Activated B cell treated with CpG ODN at 0.5 μM for 24 hours (primary cell): ENCODE results near the gene GORASP2. TPM values are rescaled to one million over a fixed set of nuclear protein-coding genes. Genes with fewer than 3 reads are reported as not detected.

ENCODE experiments used
- ATAC-seq: fragments of 200-7000 bp; cut with Tn5 transposase; one replicate; pipeline ENCODE4 v1.10.0; 2021; ENCODE audit warnings: low read depth, mild to moderate bottlenecking, moderate library complexity
- CTCF ChIA-PET: fragments of 350-600 bp; sonication (Branson Sonifier 250); formaldehyde crosslinking; loops from one replicate; lab custom pipeline; 2021; ENCODE audit warnings: antibody characterized with exemption; lab: Charles Lee
- POLR2A ChIA-PET: fragments of 350-600 bp; sonication (Branson Sonifier 250); formaldehyde crosslinking; loops from one replicate; lab custom pipeline; 2021; ENCODE audit warnings: antibody characterized with exemption; lab: Charles Lee
- DNase-seq: peaks from one replicate; pipeline ENCODE4 v3.0.0; 2022
- H3K27ac Mint-ChIP-seq: one replicate; pipeline ENCODE4 v1.8.0; 2020; ENCODE audit warnings: mixed read lengths
- H3K27me3 Mint-ChIP-seq: one replicate; pipeline ENCODE4 v1.8.0; 2021; ENCODE audit warnings: mixed read lengths
- H3K36me3 Mint-ChIP-seq: one replicate; pipeline ENCODE4 v1.8.0; 2021; ENCODE audit warnings: low read depth, mixed read lengths
- H3K4me1 Mint-ChIP-seq: one replicate; pipeline ENCODE4 v1.8.0; 2021; ENCODE audit warnings: mixed read lengths
- H3K4me3 Mint-ChIP-seq: one replicate; pipeline ENCODE4 v1.8.0; 2020; ENCODE audit warnings: mild to moderate bottlenecking, mixed read lengths
- H3K9me3 Mint-ChIP-seq: one replicate; pipeline ENCODE4 v1.8.0; 2020; ENCODE audit warnings: mixed read lengths
- intact Hi-C: fragments of 100-400 bp; cut with micrococcal nuclease; formaldehyde crosslinking; loops from one replicate; pipeline ENCODE4 v1.15.1; 2024
- total RNA-seq: library from RNA; stranded (reverse); gene quantifications from 2 replicates; pipeline ENCODE4 v1.2.3, GENCODE V29; 2022
- TF ChIP-seq, protein P1 (sequence below): fragments of 200-600 bp; IDR thresholded peaks from one replicate; pipeline ENCODE4 v1.8.0; 2022; ENCODE audit warnings: antibody characterized with exemption, mild to moderate bottlenecking

Gene GORASP2
- total RNA-seq, 1 donor from 2014 or later, result 60.7 TPM

GRCh38 chr2:170997893-170998597, 69.0 kb downstream of the GORASP2 start:
- DNase-seq (no peak), ATAC-seq (no peak)
- no peak overlapping the region for H3K4me3 Mint-ChIP-seq
- ChIA-PET POLR2A (no interaction called here), CTCF (interaction anchor here (1.2 kb wide), 1 partner anchor 88 kb away, joined by 3 read pairs; no protein-coding TSS in a partner anchor)
- TF ChIP-seq, protein P1, sequence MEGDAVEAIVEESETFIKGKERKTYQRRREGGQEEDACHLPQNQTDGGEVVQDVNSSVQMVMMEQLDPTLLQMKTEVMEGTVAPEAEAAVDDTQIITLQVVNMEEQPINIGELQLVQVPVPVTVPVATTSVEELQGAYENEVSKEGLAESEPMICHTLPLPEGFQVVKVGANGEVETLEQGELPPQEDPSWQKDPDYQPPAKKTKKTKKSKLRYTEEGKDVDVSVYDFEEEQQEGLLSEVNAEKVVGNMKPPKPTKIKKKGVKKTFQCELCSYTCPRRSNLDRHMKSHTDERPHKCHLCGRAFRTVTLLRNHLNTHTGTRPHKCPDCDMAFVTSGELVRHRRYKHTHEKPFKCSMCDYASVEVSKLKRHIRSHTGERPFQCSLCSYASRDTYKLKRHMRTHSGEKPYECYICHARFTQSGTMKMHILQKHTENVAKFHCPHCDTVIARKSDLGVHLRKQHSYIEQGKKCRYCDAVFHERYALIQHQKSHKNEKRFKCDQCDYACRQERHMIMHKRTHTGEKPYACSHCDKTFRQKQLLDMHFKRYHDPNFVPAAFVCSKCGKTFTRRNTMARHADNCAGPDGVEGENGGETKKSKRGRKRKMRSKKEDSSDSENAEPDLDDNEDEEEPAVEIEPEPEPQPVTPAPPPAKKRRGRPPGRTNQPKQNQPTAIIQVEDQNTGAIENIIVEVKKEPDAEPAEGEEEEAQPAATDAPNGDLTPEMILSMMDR, result no peak
- H3K36me3 Mint-ChIP-seq, result peaks cover 70% of the 10 kb centered on the region
- H3K4me1 Mint-ChIP-seq, result no peaks in the 10 kb centered on the region
- H3K27me3 Mint-ChIP-seq, result no peaks in the 10 kb centered on the region
- H3K27ac Mint-ChIP-seq, result no peak overlapping the region
- no peaks in the 10 kb centered on the region for H3K9me3 Mint-ChIP-seq
- intact Hi-C loops, result no loop called here

GRCh38 chr2:170999654-171000053, 70.6 kb downstream of the GORASP2 start:
- peaks cover 70% of the 10 kb centered on the region for H3K36me3 Mint-ChIP-seq
- TF ChIP-seq, protein P1, result no peak

GRCh38 chr2:171004363-171004762, 75.3 kb downstream of the GORASP2 start:
- Mint-ChIP-seq H3K36me3 (peaks cover 80% of the 10 kb centered on the region), H3K27ac (no peak overlapping the region), H3K4me1 (peaks cover 4% of the 10 kb centered on the region), H3K27me3 (no peaks in the 10 kb centered on the region), H3K4me3 (no peak overlapping the region), H3K9me3 (peaks cover 3% of the 10 kb centered on the region)
- CTCF ChIA-PET, result interaction anchor here (0.7 kb wide), 1 partner anchor 152 kb away, joined by 3 read pairs; no protein-coding TSS in a partner anchor
- intact Hi-C loops, result no loop called here
- TF ChIP-seq, protein P1, result no peak
- ATAC-seq (no peak), DNase-seq (no peak)
- POLR2A ChIA-PET, result no interaction called here

More at GRCh38 chr2:170999654-171000053, 70.6 kb downstream of the GORASP2 start:
- CTCF ChIA-PET, result no interaction called here
- POLR2A ChIA-PET, result no interaction called here
- DNase-seq, result no peak
- Mint-ChIP-seq H3K9me3 (peaks cover 3% of the 10 kb centered on the region), H3K27ac (no peak overlapping the region), H3K27me3 (no peaks in the 10 kb centered on the region), H3K4me3 (no peak overlapping the region), H3K4me1 (peaks cover 4% of the 10 kb centered on the region)
- intact Hi-C loops, result no loop called here
- ATAC-seq, result no peak

DNA sequence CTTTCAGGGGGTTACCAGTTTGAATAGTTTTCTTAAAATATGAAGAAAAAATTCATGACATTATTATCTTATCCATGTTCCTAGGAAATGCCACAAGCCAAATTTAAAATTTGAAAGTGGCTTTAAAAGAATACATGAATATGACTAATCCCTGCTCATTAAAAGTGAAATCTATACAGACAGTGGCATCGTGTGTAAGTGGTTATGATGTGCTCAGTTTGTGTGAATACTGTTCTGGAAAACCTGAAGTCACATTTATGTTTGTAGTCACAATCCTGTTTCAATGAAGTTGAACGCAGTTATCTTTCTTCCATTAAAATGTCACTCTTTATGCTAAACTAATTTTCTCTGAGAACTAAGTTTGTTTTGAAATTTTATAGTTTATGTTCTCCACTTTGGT, 75.8 kb downstream of the GORASP2 start:
- ChIA-PET POLR2A (no interaction called here), CTCF (no interaction called here)
- DNase-seq, result no peak
- no peak for ATAC-seq
- H3K36me3 Mint-ChIP-seq, result peaks cover 84% of the 10 kb centered on the region
- TF ChIP-seq, protein P1, result no peak
- no peak overlapping the region for H3K4me3 Mint-ChIP-seq
- H3K4me1 Mint-ChIP-seq, result peaks cover 4% of the 10 kb centered on the region
- intact Hi-C loops, result no loop called here
- H3K27me3 Mint-ChIP-seq, result no peaks in the 10 kb centered on the region
- peaks cover 3% of the 10 kb centered on the region for H3K9me3 Mint-ChIP-seq
- H3K27ac Mint-ChIP-seq, result no peak overlapping the region

DNA sequence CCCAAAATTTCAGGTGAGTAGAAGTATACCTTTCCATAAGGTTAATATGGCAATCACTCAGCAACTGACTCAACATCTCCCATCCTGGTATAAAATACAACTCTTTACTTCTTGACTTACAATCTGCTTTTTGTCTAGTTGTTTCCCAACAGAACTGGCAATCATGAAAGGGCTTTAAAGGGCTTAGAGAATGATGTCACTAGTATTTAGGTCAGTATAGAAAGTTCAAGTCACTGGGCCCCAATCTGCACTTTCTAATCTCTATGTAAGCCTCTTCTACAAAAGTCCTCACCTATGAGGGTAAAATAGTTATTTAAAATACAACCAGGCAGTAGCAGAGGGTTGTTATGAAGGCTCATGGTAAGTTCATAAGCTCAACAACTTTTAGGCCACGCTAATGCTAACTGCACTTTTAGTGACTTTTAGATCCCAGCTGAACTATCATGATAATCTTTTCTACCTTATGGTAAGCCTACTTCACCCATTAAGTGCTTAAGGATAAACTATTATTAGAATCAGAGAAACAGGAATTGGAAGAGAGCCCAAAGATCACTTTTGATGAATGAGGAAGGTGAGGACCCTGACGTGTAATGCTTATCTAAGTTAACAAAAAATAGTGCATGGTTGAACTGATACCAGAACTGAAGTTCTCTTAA, 79.6 kb downstream of the GORASP2 start:
- ATAC-seq (no peak), DNase-seq (no peak)
- no peaks in the 10 kb centered on the region for H3K4me1 Mint-ChIP-seq
- no peaks in the 10 kb centered on the region for H3K27me3 Mint-ChIP-seq
- TF ChIP-seq, protein P1, result no peak
- no peak overlapping the region for H3K27ac Mint-ChIP-seq
- intact Hi-C loops, result no loop called here
- ChIA-PET POLR2A (no interaction called here), CTCF (interaction anchor here (1.4 kb wide), 1 partner anchor 78 kb away, joined by 3 read pairs; no protein-coding TSS in a partner anchor)
- no peaks in the 10 kb centered on the region for H3K9me3 Mint-ChIP-seq
- no peak overlapping the region for H3K4me3 Mint-ChIP-seq
- H3K36me3 Mint-ChIP-seq, result peaks cover 78% of the 10 kb centered on the region
